HEK293 (cell line): ENCODE results near the gene HPD.

Source experiments
- CTCF ChIA-PET: fragments of 350-600 bp; formaldehyde crosslinking; extraction: SDS; loops from one replicate; lab custom pipeline; 2021; ENCODE audit warnings: antibody characterized with exemption; lab: Yijun Ruan, JAX
- POLR2A ChIA-PET: fragments of 300-600 bp; formaldehyde crosslinking; extraction: SDS; loops from one replicate; lab custom pipeline; 2020; ENCODE audit warnings: antibody characterized with exemption, inconsistent platforms; lab: Yijun Ruan, JAX
- H3K27ac ChIP-seq: fragments of 200-500 bp; sonication (Bioruptor generic); 2 replicates; pipeline ENCODE4 v1.5.1; 2014; ENCODE audit warnings: low read depth, low read length, control low read depth, inconsistent platforms; ENCODE audit errors: extremely low read depth
- H3K36me3 ChIP-seq, 2 experiments: fragments of 200-500 bp in 1 of 2; sonication (Bioruptor generic) in 1 of 2; 1 replicate in 1 of 2; 2 replicates in 1 of 2; pipeline ENCODE4 v1.5.1; 2014 to 2017; ENCODE audit warnings: inconsistent platforms in 2 of 2, low read length in 2 of 2; ENCODE audit not compliant: control insufficient read depth in 2 of 2, insufficient read depth in 1 of 2
- H3K4me1 ChIP-seq: fragments of 200-500 bp; sonication (Bioruptor generic); 2 replicates; pipeline ENCODE4 v1.5.1; 2014; ENCODE audit warnings: mild to moderate bottlenecking, low read length, inconsistent platforms; ENCODE audit not compliant: control insufficient read depth, insufficient read depth
- H3K4me3 ChIP-seq: 2 replicates; pipeline ENCODE4 v1.5.1; 2011; ENCODE audit warnings: low read depth, mild to moderate bottlenecking, control low read depth, low read length, moderate library complexity
- H3K9me3 ChIP-seq: fragments of 200-500 bp; sonication (Bioruptor generic); 2 replicates; pipeline ENCODE4 v1.5.1; 2014; ENCODE audit warnings: low read depth, low read length, inconsistent platforms; ENCODE audit not compliant: control insufficient read depth, insufficient read depth
- ATF2 ChIP-seq: fragments of 450-650 bp; formaldehyde crosslinking; IDR thresholded peaks from 2 replicates; pipeline ENCODE4 v1.5.1; 2016; ENCODE audit warnings: missing biosample characterization, missing genetic modification characterization, low read depth
- GLIS1 ChIP-seq: fragments of 450-650 bp; formaldehyde crosslinking; IDR thresholded peaks from 2 replicates; pipeline ENCODE4 v1.5.1; 2016; ENCODE audit warnings: missing biosample characterization, missing genetic modification characterization
- MZF1 ChIP-seq: fragments of 450-650 bp; formaldehyde crosslinking; IDR thresholded peaks from 2 replicates; pipeline ENCODE4 v1.5.1; 2017; ENCODE audit warnings: missing biosample characterization, missing genetic modification characterization, borderline replicate concordance
- PATZ1 ChIP-seq: fragments of 450-650 bp; formaldehyde crosslinking; IDR thresholded peaks from 2 replicates; pipeline ENCODE4 v1.5.1; 2016; ENCODE audit warnings: missing biosample characterization, missing genetic modification characterization
- REST ChIP-seq: fragments of 450-650 bp; formaldehyde crosslinking; IDR thresholded peaks from 2 replicates; pipeline ENCODE4 v1.5.1; 2016; ENCODE audit warnings: missing biosample characterization, missing genetic modification characterization
- ZBTB17 ChIP-seq: fragments of 450-650 bp; formaldehyde crosslinking; IDR thresholded peaks from 2 replicates; pipeline ENCODE4 v1.5.1; 2016; ENCODE audit warnings: missing biosample characterization, missing genetic modification characterization
- ZBTB20 ChIP-seq: fragments of 450-650 bp; formaldehyde crosslinking; IDR thresholded peaks from 2 replicates; pipeline ENCODE4 v1.5.1; 2016; ENCODE audit warnings: missing biosample characterization, missing genetic modification characterization
- ZBTB26 ChIP-seq: fragments of 450-650 bp; formaldehyde crosslinking; optimal IDR thresholded peaks from 2 replicates; pipeline ENCODE3; 2016; ENCODE audit warnings: missing biosample characterization, mild to moderate bottlenecking, missing genetic modification characterization
- ZBTB48 ChIP-seq: fragments of 450-650 bp; formaldehyde crosslinking; IDR thresholded peaks from 2 replicates; pipeline ENCODE4 v1.5.1; 2016; ENCODE audit warnings: missing biosample characterization, missing genetic modification characterization
- ZNF211 ChIP-seq: fragments of 450-650 bp; formaldehyde crosslinking; IDR thresholded peaks from 2 replicates; pipeline ENCODE4 v1.5.1; 2016; ENCODE audit warnings: low read depth, missing biosample characterization, missing genetic modification characterization
- ZNF521 ChIP-seq: fragments of 450-650 bp; formaldehyde crosslinking; IDR thresholded peaks from 2 replicates; pipeline ENCODE4 v1.5.1; 2017; ENCODE audit warnings: missing biosample characterization, mild to moderate bottlenecking, missing genetic modification characterization
- ZNF530 ChIP-seq: fragments of 450-650 bp; formaldehyde crosslinking; IDR thresholded peaks from 2 replicates; pipeline ENCODE4 v1.5.1; 2016; ENCODE audit warnings: low read depth, missing biosample characterization, missing genetic modification characterization
- ZNF600 ChIP-seq: fragments of 450-650 bp; formaldehyde crosslinking; IDR thresholded peaks from 2 replicates; pipeline ENCODE4 v1.5.1; 2016; ENCODE audit warnings: missing biosample characterization, missing genetic modification characterization
- ZNF658 ChIP-seq: fragments of 450-650 bp; formaldehyde crosslinking; IDR thresholded peaks from 2 replicates; pipeline ENCODE4; 2016; ENCODE audit warnings: missing biosample characterization, missing genetic modification characterization
- ZNF664 ChIP-seq: fragments of 450-650 bp; formaldehyde crosslinking; IDR thresholded peaks from 2 replicates; pipeline ENCODE4 v1.5.1; 2016; ENCODE audit warnings: missing biosample characterization, missing genetic modification characterization
- ZNF792 ChIP-seq: fragments of 450-650 bp; formaldehyde crosslinking; IDR thresholded peaks from 2 replicates; pipeline ENCODE4 v1.5.1; 2016; ENCODE audit warnings: missing biosample characterization, missing genetic modification characterization
- ZSCAN16 ChIP-seq: fragments of 450-650 bp; formaldehyde crosslinking; IDR thresholded peaks from 2 replicates; pipeline ENCODE4 v1.5.1; 2016; ENCODE audit warnings: missing biosample characterization, missing genetic modification characterization

Gene HPD

GRCh38 chr12:121872546-121873215 is 14.0 kb upstream of the HPD start:
- ChIA-PET CTCF (interaction anchor here (0.6 kb wide), 1 partner anchor 15 kb away, joined by 4 read pairs; no protein-coding TSS in a partner anchor), POLR2A (interaction anchor here (1.2 to 1.4 kb wide), 2 partner anchors 14 to 16 kb away, joined by 4 read pairs; partner anchors contain the start of genes HPD and PSMD9)
- no peak overlapping the region for H3K4me3 ChIP-seq
- H3K4me1 ChIP-seq, result no peaks in the 10 kb centered on the region
- no peaks in the 10 kb centered on the region for H3K36me3 ChIP-seq
- H3K27ac ChIP-seq, result no peak overlapping the region
- H3K9me3 ChIP-seq, result no peaks in the 10 kb centered on the region
- 0 out of 2 replicates have a peak, but pooled peaks have one; percentile 24 for TF ChIP-seq PATZ1 (tag by site-specific recombination)
- TF ChIP-seq MZF1 (tag by site-specific recombination), result peak; percentile 54; the same call in 1 of the 2 replicates
- TF ChIP-seq ZBTB17, result peak; percentile 99
- no peak for TF ChIP-seq ZNF658 (tag by site-specific recombination)
- no peak for TF ChIP-seq ZNF211 (tag by site-specific recombination)
- no peak for TF ChIP-seq GLIS1 (tag by site-specific recombination)
- TF ChIP-seq ZSCAN16 (tag by site-specific recombination), result no peak
- TF ChIP-seq ZNF792 (tag by site-specific recombination), result no peak
- TF ChIP-seq ZBTB20 (tag by site-specific recombination), result 0 out of 2 replicates have a peak, but pooled peaks have one; percentile 21
- no peak for TF ChIP-seq ZNF521
- no peak for TF ChIP-seq ZBTB48
- TF ChIP-seq ATF2 (tag by site-specific recombination), result no peak
- TF ChIP-seq ZNF530 (tag by site-specific recombination), result no peak
- peak; percentile 86 for TF ChIP-seq ZNF600 (tag by site-specific recombination)
- TF ChIP-seq ZBTB26 (tag by site-specific recombination), result no peak
- TF ChIP-seq REST (tag by site-specific recombination), result no peak
- TF ChIP-seq ZNF664 (tag by site-specific recombination), result peak; percentile 55; the same call in 1 of the 2 replicates
